ENCODE measurements around the gene ZBTB7C.

The ZBTB7C gene

DNA sequence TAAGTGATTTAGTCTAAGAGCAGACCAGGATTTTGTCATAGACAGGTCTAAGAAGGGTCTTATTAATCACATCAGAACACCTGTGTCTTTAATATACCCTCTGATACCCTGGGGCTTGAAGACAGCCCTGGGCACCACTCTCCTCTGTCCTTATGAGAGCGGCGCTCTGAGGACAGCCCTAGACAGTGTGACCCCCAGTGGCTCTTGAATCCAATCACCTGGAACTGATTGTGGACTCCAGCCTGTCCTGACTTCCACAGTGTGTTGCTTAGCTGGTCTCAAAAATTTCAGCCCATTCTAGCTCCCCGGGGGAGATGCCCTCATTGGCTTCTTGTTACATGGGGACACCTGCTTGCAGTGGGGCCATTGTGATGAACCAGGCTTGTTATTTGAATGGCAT lies 282.9 kb downstream of the ZBTB7C start:
- 66% methylated on average over 3 of the region's 3 CpGs for WGBS
- peaks cover 4% of the 10 kb centered on the region for H3K4me1 ChIP-seq (ENCODE audit: insufficient read depth, low read length)
- no peaks in the 10 kb centered on the region for H3K9me3 ChIP-seq (ENCODE audit: insufficient read depth, low read depth, low read length)
- H3K27ac ChIP-seq (ENCODE audit: low read depth, low read length): no peak overlapping the region
- no peaks in the 10 kb centered on the region for H3K27me3 ChIP-seq (ENCODE audit: insufficient read depth, low read length)
- no peaks in the 10 kb centered on the region for H3K36me3 ChIP-seq (ENCODE audit: insufficient read depth, low read length)
- H3K4me3 ChIP-seq (ENCODE audit: low read length): no peak overlapping the region
- H3K9ac ChIP-seq (ENCODE audit: low read depth, low read length): no peak overlapping the region

DNA sequence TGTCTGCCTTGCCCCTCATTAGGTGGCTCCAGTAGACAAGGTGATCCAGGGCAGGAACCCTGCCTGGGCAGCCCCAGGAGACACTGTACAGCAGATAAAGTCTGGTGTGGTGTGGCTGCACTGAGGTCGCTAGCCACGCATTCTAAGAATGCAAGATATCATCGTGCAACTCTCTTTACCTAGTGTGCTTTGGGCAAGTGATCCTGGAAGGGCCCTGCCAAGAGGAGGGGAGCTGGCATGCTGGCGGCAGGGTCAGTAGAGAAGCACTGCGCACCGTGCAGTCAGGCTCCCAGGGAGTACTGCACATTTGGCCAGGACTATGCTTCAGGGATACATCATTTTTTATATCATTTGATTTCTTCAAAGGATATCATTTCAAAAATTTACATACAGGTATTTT lies 283.5 kb downstream of the ZBTB7C start:
- no peaks in the 10 kb centered on the region for H3K9me3 ChIP-seq (ENCODE audit: insufficient read depth, low read depth, low read length)
- H3K36me3 ChIP-seq (ENCODE audit: insufficient read depth, low read length): no peaks in the 10 kb centered on the region
- H3K27me3 ChIP-seq (ENCODE audit: insufficient read depth, low read length): no peaks in the 10 kb centered on the region
- H3K27ac ChIP-seq (ENCODE audit: low read depth, low read length): no peak overlapping the region
- no peak overlapping the region for H3K4me3 ChIP-seq (ENCODE audit: low read length)
- H3K4me1 ChIP-seq (ENCODE audit: insufficient read depth, low read length): peaks cover 4% of the 10 kb centered on the region
- H3K9ac ChIP-seq (ENCODE audit: low read depth, low read length): no peak overlapping the region
- 90% methylated on average over 6 of the region's 6 CpGs for WGBS

DNA sequence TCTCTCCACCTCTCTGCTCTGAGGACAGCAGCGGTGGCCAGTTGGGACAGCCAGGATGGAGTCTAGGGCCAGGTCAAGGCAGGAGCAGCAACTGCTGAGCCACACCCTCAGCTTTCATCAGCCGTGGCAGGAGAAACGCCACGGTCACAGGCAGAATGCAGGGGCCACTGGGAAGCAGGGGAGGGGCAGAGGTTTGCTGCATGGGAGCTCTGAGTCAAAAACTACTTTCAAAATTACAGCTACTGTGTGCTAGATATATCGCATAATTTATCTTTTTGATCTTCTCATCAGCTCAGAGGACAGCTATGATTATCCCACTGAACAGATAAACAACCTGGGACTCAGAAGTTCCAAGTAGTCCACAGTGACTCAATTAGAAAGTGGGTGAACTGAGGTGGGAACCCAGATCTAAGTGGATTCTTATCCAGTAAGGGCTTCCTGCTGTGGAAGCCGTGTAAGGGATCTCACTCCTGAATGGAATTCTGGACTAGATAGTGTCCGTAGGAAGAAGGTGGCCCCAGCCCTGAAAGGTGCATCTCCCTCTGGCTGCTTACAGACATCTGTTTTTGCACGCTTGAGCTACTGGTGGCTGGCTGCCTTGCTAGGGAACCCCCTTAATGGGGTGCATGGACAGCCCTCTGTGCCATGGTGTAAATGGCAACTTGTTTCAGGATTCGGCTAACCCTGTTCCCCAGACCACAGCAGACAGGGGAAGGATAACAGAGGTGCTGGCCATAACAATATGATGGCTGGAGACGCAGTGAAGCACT lies 284.1 kb downstream of the ZBTB7C start:
- WGBS: 77% methylated on average over 10 of the region's 10 CpGs
- H3K27ac ChIP-seq (ENCODE audit: low read depth, low read length): no peak overlapping the region
- no peak overlapping the region for H3K9ac ChIP-seq (ENCODE audit: low read depth, low read length)
- peaks cover 4% of the 10 kb centered on the region for H3K4me1 ChIP-seq (ENCODE audit: insufficient read depth, low read length)
- no peaks in the 10 kb centered on the region for H3K9me3 ChIP-seq (ENCODE audit: insufficient read depth, low read depth, low read length)
- H3K36me3 ChIP-seq (ENCODE audit: insufficient read depth, low read length): no peaks in the 10 kb centered on the region
- no peak overlapping the region for H3K4me3 ChIP-seq (ENCODE audit: low read length)
- no peaks in the 10 kb centered on the region for H3K27me3 ChIP-seq (ENCODE audit: insufficient read depth, low read length)

GRCh38 chr18:48123941-48124340 lies 285.2 kb downstream of the ZBTB7C start:
- Histone ChIP-seq H3K4me3 (ENCODE audit: low read length) (no peak overlapping the region), H3K9ac (ENCODE audit: low read depth, low read length) (no peak overlapping the region), H3K9me3 (ENCODE audit: insufficient read depth, low read depth, low read length) (no peaks in the 10 kb centered on the region), H3K4me1 (ENCODE audit: insufficient read depth, low read length) (peaks cover 2% of the 10 kb centered on the region), H3K36me3 (ENCODE audit: insufficient read depth, low read length) (no peaks in the 10 kb centered on the region), H3K27me3 (ENCODE audit: insufficient read depth, low read length) (no peaks in the 10 kb centered on the region), H3K27ac (ENCODE audit: low read depth, low read length) (no peak overlapping the region)
- WGBS: 76% methylated on average over 4 of the region's 4 CpGs

DNA sequence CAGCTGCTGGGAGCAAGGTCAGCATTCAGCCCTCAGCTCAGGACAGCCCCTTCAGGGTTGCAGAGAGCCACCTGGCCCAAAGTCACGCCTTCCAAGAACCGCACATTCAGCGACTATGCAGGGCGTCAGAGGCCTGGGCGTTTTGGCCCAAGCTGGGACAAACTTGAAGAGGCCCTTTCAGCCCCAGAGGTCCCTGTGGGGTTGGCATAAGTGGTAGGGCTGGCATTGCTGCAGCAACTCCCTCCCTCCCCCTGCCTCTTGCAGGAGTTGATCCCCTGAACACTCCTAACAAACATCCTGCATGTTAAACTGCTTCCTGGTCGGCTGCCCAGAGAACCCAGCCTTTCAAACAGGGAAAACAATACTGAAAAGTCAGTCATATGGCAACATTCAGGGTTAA lies 285.9 kb downstream of the ZBTB7C start:
- H3K9ac ChIP-seq (ENCODE audit: low read depth, low read length): no peak overlapping the region
- no peak overlapping the region for H3K27ac ChIP-seq (ENCODE audit: low read depth, low read length)
- H3K9me3 ChIP-seq (ENCODE audit: insufficient read depth, low read depth, low read length): no peaks in the 10 kb centered on the region
- H3K4me1 ChIP-seq (ENCODE audit: insufficient read depth, low read length): peaks cover 2% of the 10 kb centered on the region; the same call in 1 of the 2 replicates
- H3K4me3 ChIP-seq (ENCODE audit: low read length): no peak overlapping the region
- no peaks in the 10 kb centered on the region for H3K36me3 ChIP-seq (ENCODE audit: insufficient read depth, low read length)
- 72% methylated on average over 6 of the region's 6 CpGs for WGBS
- H3K27me3 ChIP-seq (ENCODE audit: insufficient read depth, low read length): no peaks in the 10 kb centered on the region

DNA sequence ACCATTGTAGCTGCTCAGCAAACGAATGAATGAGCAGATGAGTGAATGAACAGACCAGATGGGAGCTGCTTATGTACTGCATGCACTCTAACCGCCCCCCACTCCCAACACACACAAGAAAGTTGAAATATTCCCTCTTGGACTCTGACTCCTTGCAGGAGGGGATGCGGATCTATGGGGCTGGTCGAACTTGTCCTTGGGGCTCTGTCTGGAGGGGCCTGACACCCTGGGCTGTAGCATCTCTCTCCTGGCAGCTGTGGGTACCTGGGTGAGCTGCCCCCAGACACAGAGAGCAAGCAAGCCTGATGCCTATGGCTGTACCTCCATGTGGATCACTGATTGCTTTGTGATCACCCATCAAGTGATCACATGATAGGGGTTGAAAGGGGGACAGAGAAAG lies 286.4 kb downstream of the ZBTB7C start:
- H3K36me3 ChIP-seq (ENCODE audit: insufficient read depth, low read length): no peaks in the 10 kb centered on the region
- no peak overlapping the region for H3K27ac ChIP-seq (ENCODE audit: low read depth, low read length)
- peaks cover 2% of the 10 kb centered on the region; the same call in 1 of the 2 replicates for H3K4me1 ChIP-seq (ENCODE audit: insufficient read depth, low read length)
- H3K27me3 ChIP-seq (ENCODE audit: insufficient read depth, low read length): no peaks in the 10 kb centered on the region
- H3K9ac ChIP-seq (ENCODE audit: low read depth, low read length): no peak overlapping the region
- H3K4me3 ChIP-seq (ENCODE audit: low read length): no peak overlapping the region
- WGBS: 93% methylated on average over 4 of the region's 4 CpGs
- H3K9me3 ChIP-seq (ENCODE audit: insufficient read depth, low read depth, low read length): no peaks in the 10 kb centered on the region

DNA sequence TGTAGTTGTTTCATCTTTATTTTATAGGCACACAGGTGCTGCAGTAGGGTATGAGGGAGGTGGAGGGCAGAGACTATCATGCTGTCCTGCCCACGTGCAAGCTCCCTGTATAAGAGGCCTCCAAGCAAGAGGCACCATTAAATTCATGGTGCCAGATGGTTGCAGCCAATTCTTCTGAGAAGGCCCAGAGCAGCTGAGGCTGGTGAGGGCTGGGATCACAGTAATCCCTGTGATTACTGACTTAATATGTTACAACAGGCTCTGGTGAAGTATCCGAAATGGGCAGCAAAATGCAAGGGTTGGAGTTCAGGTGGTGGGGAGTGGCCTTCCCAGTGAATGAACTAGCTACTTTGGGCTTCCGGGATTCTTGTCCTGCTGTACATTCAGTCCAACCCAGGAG lies 286.8 kb downstream of the ZBTB7C start:
- H3K27ac ChIP-seq (ENCODE audit: low read depth, low read length): no peak overlapping the region
- H3K36me3 ChIP-seq (ENCODE audit: insufficient read depth, low read length): no peaks in the 10 kb centered on the region
- no peak overlapping the region for H3K9ac ChIP-seq (ENCODE audit: low read depth, low read length)
- H3K9me3 ChIP-seq (ENCODE audit: insufficient read depth, low read depth, low read length): no peaks in the 10 kb centered on the region
- H3K4me3 ChIP-seq (ENCODE audit: low read length): no peak overlapping the region
- peaks cover 2% of the 10 kb centered on the region; the same call in 1 of the 2 replicates for H3K4me1 ChIP-seq (ENCODE audit: insufficient read depth, low read length)
- H3K27me3 ChIP-seq (ENCODE audit: insufficient read depth, low read length): no peaks in the 10 kb centered on the region
- 94% methylated on average over 3 of the region's 3 CpGs for WGBS

- Histone ChIP-seq H3K27me3 (ENCODE audit: insufficient read depth, low read length) (no peaks in the 10 kb centered on the region), H3K9ac (ENCODE audit: low read depth, low read length) (no peak overlapping the region), H3K36me3 (ENCODE audit: insufficient read depth, low read length) (no peaks in the 10 kb centered on the region), H3K4me1 (ENCODE audit: insufficient read depth, low read length) (peaks cover 2% of the 10 kb centered on the region; the same call in 1 of the 2 replicates), H3K4me3 (ENCODE audit: low read length) (no peak overlapping the region), H3K9me3 (ENCODE audit: insufficient read depth, low read depth, low read length) (no peaks in the 10 kb centered on the region), H3K27ac (ENCODE audit: low read depth, low read length) (no peak overlapping the region)
- 65% methylated on average over 3 of the region's 3 CpGs for WGBS
Measured at GRCh38 chr18:48121752-48122151, 287.4 kb downstream of the ZBTB7C start.

GRCh38 chr18:48119204-48119603 lies 290.0 kb downstream of the ZBTB7C start:
- no peaks in the 10 kb centered on the region for H3K36me3 ChIP-seq (ENCODE audit: insufficient read depth, low read length)
- no peaks in the 10 kb centered on the region for H3K27me3 ChIP-seq (ENCODE audit: insufficient read depth, low read length)
- H3K9me3 ChIP-seq (ENCODE audit: insufficient read depth, low read depth, low read length): no peaks in the 10 kb centered on the region
- no peak overlapping the region for H3K4me3 ChIP-seq (ENCODE audit: low read length)
- H3K27ac ChIP-seq (ENCODE audit: low read depth, low read length): no peak overlapping the region
- H3K9ac ChIP-seq (ENCODE audit: low read depth, low read length): no peak overlapping the region
- WGBS: 94% methylated on average over 5 of the region's 5 CpGs
- no peaks in the 10 kb centered on the region; the same call in 1 of the 2 replicates for H3K4me1 ChIP-seq (ENCODE audit: insufficient read depth, low read length)

- Histone ChIP-seq H3K36me3 (ENCODE audit: insufficient read depth, low read length) (no peaks in the 10 kb centered on the region), H3K9ac (ENCODE audit: low read depth, low read length) (no peak overlapping the region), H3K27me3 (ENCODE audit: insufficient read depth, low read length) (no peaks in the 10 kb centered on the region), H3K4me1 (ENCODE audit: insufficient read depth, low read length) (no peaks in the 10 kb centered on the region), H3K27ac (ENCODE audit: low read depth, low read length) (no peak overlapping the region), H3K4me3 (ENCODE audit: low read length) (no peak overlapping the region), H3K9me3 (ENCODE audit: insufficient read depth, low read depth, low read length) (no peaks in the 10 kb centered on the region)
- WGBS: 94% methylated on average over 9 of the region's 9 CpGs
Measured at GRCh38 chr18:48116873-48117630, 292.1 kb downstream of the ZBTB7C start.

DNA sequence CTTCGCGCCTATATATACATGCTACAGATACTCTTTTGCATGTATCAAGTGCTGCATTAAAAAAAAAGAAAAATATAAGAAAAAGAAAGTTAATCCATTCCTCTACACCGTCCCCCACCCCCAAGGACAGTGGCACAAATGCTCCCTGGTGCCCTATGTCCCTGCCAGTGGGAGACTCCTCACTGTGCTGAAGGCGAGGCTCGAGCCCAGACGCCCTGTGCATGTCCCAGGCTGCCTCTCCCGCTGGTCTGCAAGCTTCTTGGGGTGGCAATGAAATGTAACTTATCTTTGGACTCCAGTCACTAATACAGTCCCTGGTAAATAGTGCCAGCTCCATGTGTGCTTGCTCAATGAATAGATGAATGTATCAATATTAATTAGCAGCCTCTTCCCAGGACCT lies 293.2 kb downstream of the ZBTB7C start:
- Histone ChIP-seq H3K36me3 (ENCODE audit: insufficient read depth, low read length) (no peaks in the 10 kb centered on the region), H3K4me1 (ENCODE audit: insufficient read depth, low read length) (no peaks in the 10 kb centered on the region), H3K9ac (ENCODE audit: low read depth, low read length) (no peak overlapping the region), H3K27me3 (ENCODE audit: insufficient read depth, low read length) (no peaks in the 10 kb centered on the region), H3K27ac (ENCODE audit: low read depth, low read length) (no peak overlapping the region), H3K9me3 (ENCODE audit: insufficient read depth, low read depth, low read length) (no peaks in the 10 kb centered on the region), H3K4me3 (ENCODE audit: low read length) (no peak overlapping the region)
- WGBS: 89% methylated on average over 5 of the region's 7 CpGs

All from HUES64 (cell line).